ENCODE results near the gene RNF113B. TPM values are rescaled to one million over a fixed set of nuclear protein-coding genes. Genes with fewer than 3 reads are reported as not detected.

The RNF113B gene
- total and polyA plus RNA-seq, 2 donors = not detected

- 82% methylated on average over 8 of the region's 8 CpGs for WGBS
- Histone ChIP-seq H3K36me3 (ENCODE audit: insufficient read depth) (no peaks in the 10 kb centered on the region), H3K27ac (ENCODE audit: low read depth) (no peak overlapping the region), H3K4me3 (ENCODE audit: low read depth, low read length) (no peak overlapping the region), H3K4me1 (ENCODE audit: insufficient read depth) (no peaks in the 10 kb centered on the region)
- no peak for DNase-seq (ENCODE audit: extremely low spot score)
Measured at GRCh38 chr13:98150832-98151479, 26.1 kb downstream of the RNF113B start.

GRCh38 chr13:98147521-98147920, 29.5 kb downstream of the RNF113B start:
- DNase-seq (ENCODE audit: extremely low spot score) = no peak
- no peaks in the 10 kb centered on the region for H3K4me1 ChIP-seq (ENCODE audit: insufficient read depth)
- no peak overlapping the region for H3K27ac ChIP-seq (ENCODE audit: low read depth)
- 71% methylated on average over 5 of the region's 5 CpGs for WGBS
- no peak overlapping the region for H3K4me3 ChIP-seq (ENCODE audit: low read depth, low read length)
- H3K36me3 ChIP-seq (ENCODE audit: insufficient read depth) = no peaks in the 10 kb centered on the region

- WGBS = 32% methylated on average over 10 of the region's 10 CpGs
- H3K27ac ChIP-seq (ENCODE audit: low read depth) = no peak overlapping the region
- no peaks in the 10 kb centered on the region for H3K4me1 ChIP-seq (ENCODE audit: insufficient read depth)
- H3K36me3 ChIP-seq (ENCODE audit: insufficient read depth) = no peaks in the 10 kb centered on the region
- peak overlapping the region; percentile 98 for H3K4me3 ChIP-seq (ENCODE audit: low read depth, low read length)
- no peak for DNase-seq (ENCODE audit: extremely low spot score)
Measured at GRCh38 chr13:98144801-98145350, 32.2 kb downstream of the RNF113B start.

- DNase-seq (ENCODE audit: extremely low spot score) = peak; percentile 26
- no peaks in the 10 kb centered on the region for H3K36me3 ChIP-seq (ENCODE audit: insufficient read depth)
- 7% methylated on average over 21 of the region's 21 CpGs for WGBS
Measured at GRCh38 chr13:98144027-98144741, 32.9 kb downstream of the RNF113B start.

GRCh38 chr13:98143601-98144026, 33.5 kb downstream of the RNF113B start:
- under 1% methylated on average over 60 of the region's 60 CpGs for WGBS
- Histone ChIP-seq H3K36me3 (ENCODE audit: insufficient read depth) (no peaks in the 10 kb centered on the region), H3K27ac (ENCODE audit: low read depth) (peak overlapping the region; percentile 40), H3K4me3 (ENCODE audit: low read depth, low read length) (peak overlapping the region; percentile 98), H3K4me1 (ENCODE audit: insufficient read depth) (no peaks in the 10 kb centered on the region)
- DNase-seq (ENCODE audit: extremely low spot score) = no peak

More at GRCh38 chr13:98144027-98144741, 32.9 kb downstream of the RNF113B start:
- peak overlapping the region; percentile 40 for H3K27ac ChIP-seq (ENCODE audit: low read depth)
- peak overlapping the region; percentile 98 for H3K4me3 ChIP-seq (ENCODE audit: low read depth, low read length)
- no peaks in the 10 kb centered on the region for H3K4me1 ChIP-seq (ENCODE audit: insufficient read depth)

- Histone ChIP-seq H3K4me1 (ENCODE audit: insufficient read depth) (no peaks in the 10 kb centered on the region), H3K36me3 (ENCODE audit: insufficient read depth) (no peaks in the 10 kb centered on the region), H3K4me3 (ENCODE audit: low read depth, low read length) (peak overlapping the region; percentile 98), H3K27ac (ENCODE audit: low read depth) (no peak overlapping the region)
- DNase-seq (ENCODE audit: extremely low spot score) = no peak
- under 1% methylated on average over 66 of the region's 66 CpGs for WGBS
Measured at GRCh38 chr13:98143157-98143553, 33.9 kb downstream of the RNF113B start.

- DNase-seq (ENCODE audit: extremely low spot score) = no peak
- 1% methylated on average over 98 of the region's 98 CpGs for WGBS
- peak within 1 kb of the TSS; percentile 98 for H3K4me3 ChIP-seq (ENCODE audit: low read depth, low read length)
- no peaks in the 10 kb centered on the region for H3K4me1 ChIP-seq (ENCODE audit: insufficient read depth)
- H3K27ac ChIP-seq (ENCODE audit: low read depth) = peak within 1 kb of the TSS; percentile 40
- no peaks in the 10 kb centered on the region for H3K36me3 ChIP-seq (ENCODE audit: insufficient read depth)
Measured at GRCh38 chr13:98142380-98143156, 34.5 kb downstream of the RNF113B start, which contains the start of gene FARP1. FARP1 (plus strand) TSS chr13:98143094; CDS start chr13:98213243, 70,149 bp downstream.

- WGBS = 55% methylated on average over 27 of the region's 27 CpGs
- no peak for DNase-seq (ENCODE audit: extremely low spot score)
- H3K4me1 ChIP-seq (ENCODE audit: insufficient read depth) = no peaks in the 10 kb centered on the region
- H3K27ac ChIP-seq (ENCODE audit: low read depth) = no peak overlapping the region
- H3K36me3 ChIP-seq (ENCODE audit: insufficient read depth) = no peaks in the 10 kb centered on the region
- H3K4me3 ChIP-seq (ENCODE audit: low read depth, low read length) = peak overlapping the region; percentile 98
Measured at GRCh38 chr13:98141509-98142379, 35.3 kb downstream of the RNF113B start.

- Histone ChIP-seq H3K4me3 (ENCODE audit: low read depth, low read length) (no peak overlapping the region), H3K27ac (ENCODE audit: low read depth) (no peak overlapping the region), H3K36me3 (ENCODE audit: insufficient read depth) (no peaks in the 10 kb centered on the region), H3K4me1 (ENCODE audit: insufficient read depth) (no peaks in the 10 kb centered on the region)
- no peak for DNase-seq (ENCODE audit: extremely low spot score)
- 96% methylated on average over 7 of the region's 7 CpGs for WGBS
Measured at GRCh38 chr13:98141091-98141490, 36.0 kb downstream of the RNF113B start.

GRCh38 chr13:98134901-98135300, 42.2 kb downstream of the RNF113B start:
- no peaks in the 10 kb centered on the region for H3K36me3 ChIP-seq (ENCODE audit: insufficient read depth)
- no peak overlapping the region for H3K27ac ChIP-seq (ENCODE audit: low read depth)
- no peaks in the 10 kb centered on the region for H3K4me1 ChIP-seq (ENCODE audit: insufficient read depth)
- H3K4me3 ChIP-seq (ENCODE audit: low read depth, low read length) = no peak overlapping the region
- WGBS = 92% methylated on average over 1 of the region's 1 CpG
- DNase-seq (ENCODE audit: extremely low spot score) = no peak

GRCh38 chr13:98133946-98134345, 43.1 kb downstream of the RNF113B start:
- 77% methylated on average over 3 of the region's 3 CpGs for WGBS
- no peak overlapping the region for H3K27ac ChIP-seq (ENCODE audit: low read depth)
- H3K4me1 ChIP-seq (ENCODE audit: insufficient read depth) = no peaks in the 10 kb centered on the region
- no peak for DNase-seq (ENCODE audit: extremely low spot score)
- no peak overlapping the region for H3K4me3 ChIP-seq (ENCODE audit: low read depth, low read length)
- H3K36me3 ChIP-seq (ENCODE audit: insufficient read depth) = no peaks in the 10 kb centered on the region

GRCh38 chr13:98129059-98129746, 47.9 kb downstream of the RNF113B start:
- WGBS = 92% methylated on average over 5 of the region's 5 CpGs
- DNase-seq (ENCODE audit: extremely low spot score) = no peak
- Histone ChIP-seq H3K27ac (ENCODE audit: low read depth) (no peak overlapping the region), H3K36me3 (ENCODE audit: insufficient read depth) (no peaks in the 10 kb centered on the region), H3K4me1 (ENCODE audit: insufficient read depth) (no peaks in the 10 kb centered on the region), H3K4me3 (ENCODE audit: low read depth, low read length) (no peak overlapping the region)

All from urinary bladder (tissue), 4 donors.